Liver (tissue), 3 donors: ENCODE results near the gene SGPP1.

Source experiments
- CTCF ChIP-seq: fragments of 150-350 bp; IDR thresholded peaks from 2 replicates; pipeline ENCODE4 v1.5.1; 2017; ENCODE audit warnings: improper control_type of control experiment, low read depth, low read length; ENCODE audit not compliant: missing input control
- EGR1 ChIP-seq, 2 donors: IDR thresholded peaks; 2 replicates each; pipeline ENCODE4 v1.6.1; 2016 to 2018; ENCODE audit warnings: antibody characterized with exemption in 2 of 2, low read depth in 2 of 2
- FOXA1 ChIP-seq: IDR thresholded peaks from 2 replicates; pipeline ENCODE4 v1.6.1; 2016; ENCODE audit warnings: antibody characterized with exemption
- HNF4G ChIP-seq: IDR thresholded peaks from 2 replicates; pipeline ENCODE4 v1.6.1; 2016; ENCODE audit warnings: antibody characterized with exemption
- MAX ChIP-seq: IDR thresholded peaks from 2 replicates; pipeline ENCODE4 v1.6.1; 2016; ENCODE audit warnings: antibody characterized with exemption
- RAD21 ChIP-seq, 2 donors: IDR thresholded peaks; 2 replicates each; pipeline ENCODE4 v1.6.1; 2016; ENCODE audit warnings: antibody characterized with exemption in 2 of 2, mild to moderate bottlenecking in 2 of 2
- TAF1 ChIP-seq: conservative IDR thresholded peaks from 2 replicates; pipeline ENCODE4 v1.6.1; 2016; ENCODE audit warnings: antibody characterized with exemption, mild to moderate bottlenecking
- donor health status: healthy.
- donor health status: healthy.

DNA sequence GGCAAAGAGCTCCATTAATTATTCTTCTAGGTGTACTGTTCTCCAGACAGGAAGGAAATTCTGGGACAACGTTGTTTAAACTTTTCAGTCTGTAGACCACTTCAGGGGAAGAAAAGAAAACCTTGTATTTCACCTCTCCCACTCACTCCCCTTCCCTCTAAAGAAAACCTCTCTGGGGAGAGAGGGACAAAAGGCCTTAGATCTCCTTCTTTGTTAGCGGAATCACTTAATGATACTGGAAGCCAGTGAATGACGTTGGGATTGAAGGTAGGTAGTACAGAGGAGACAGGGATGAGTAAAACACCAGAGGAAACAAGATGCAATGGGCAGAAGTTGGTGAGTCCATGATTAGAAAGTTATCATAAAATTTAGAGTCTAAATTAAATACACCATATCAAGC, 38.7 kb upstream of the SGPP1 start:
- no peak for TF ChIP-seq CTCF
- no peak for TF ChIP-seq EGR1 (IDR thresholded peaks at IDR 0.05; ENCODE audit: low read depth in 2 of 2)
- TF ChIP-seq TAF1: no peak
- no peak for TF ChIP-seq HNF4G
- TF ChIP-seq MAX: no peak
- TF ChIP-seq RAD21 (IDR thresholded peaks at IDR 0.05): no peak
- no peak for TF ChIP-seq FOXA1
